Type B pancreatic cell (in vitro differentiated cells): ENCODE results near the gene TNXB. TPM values are rescaled to one million over a fixed set of nuclear protein-coding genes. Genes with fewer than 3 reads are reported as not detected.
"Not testable (repeated sequence)": the region's sequence is repeated elsewhere in the genome, so short reads cannot be mapped to it uniquely, and the experiment has no call there.

Experiments
- DNase-seq: peaks from one replicate; pipeline ENCODE4 v3.0.0; 2021; ENCODE audit warnings: mixed read lengths; ENCODE audit not compliant: unreplicated experiment; ENCODE audit errors: extremely low spot score
- H3K27ac Mint-ChIP-seq: 2 replicates; pipeline ENCODE4 v1.8.0; 2021; ENCODE audit warnings: mild to moderate bottlenecking, mixed read lengths
- H3K27me3 Mint-ChIP-seq: 2 replicates; pipeline ENCODE4 v1.8.0; 2021; ENCODE audit warnings: mixed read lengths
- H3K36me3 Mint-ChIP-seq: 2 replicates; pipeline ENCODE4 v1.8.0; 2021; ENCODE audit warnings: mixed read lengths
- H3K4me1 Mint-ChIP-seq: one replicate; pipeline ENCODE4 v1.8.0; 2021; ENCODE audit warnings: mixed read lengths; ENCODE audit not compliant: unreplicated experiment
- H3K4me3 Mint-ChIP-seq: 2 replicates; pipeline ENCODE4 v1.8.0; 2021; ENCODE audit warnings: mild to moderate bottlenecking, mixed read lengths
- H3K9me3 Mint-ChIP-seq: 2 replicates; pipeline ENCODE4 v1.8.0; 2021; ENCODE audit warnings: mixed read lengths
- total RNA-seq: library from RNA; stranded (reverse); gene quantifications from 2 replicates; pipeline ENCODE4 v1.2.1, GENCODE V29; 2021; ENCODE audit warnings: low replicate concordance
- TF ChIP-seq, protein P1 (sequence below): fragments of 200-600 bp; sonication (generic); conservative IDR thresholded peaks from 2 replicates; pipeline ENCODE4 v1.5.0; 2021; ENCODE audit warnings: antibody characterized with exemption, mild to moderate bottlenecking

The TNXB gene
- total RNA-seq, 1 donor from 2014 or later, result 22.2 TPM

DNA sequence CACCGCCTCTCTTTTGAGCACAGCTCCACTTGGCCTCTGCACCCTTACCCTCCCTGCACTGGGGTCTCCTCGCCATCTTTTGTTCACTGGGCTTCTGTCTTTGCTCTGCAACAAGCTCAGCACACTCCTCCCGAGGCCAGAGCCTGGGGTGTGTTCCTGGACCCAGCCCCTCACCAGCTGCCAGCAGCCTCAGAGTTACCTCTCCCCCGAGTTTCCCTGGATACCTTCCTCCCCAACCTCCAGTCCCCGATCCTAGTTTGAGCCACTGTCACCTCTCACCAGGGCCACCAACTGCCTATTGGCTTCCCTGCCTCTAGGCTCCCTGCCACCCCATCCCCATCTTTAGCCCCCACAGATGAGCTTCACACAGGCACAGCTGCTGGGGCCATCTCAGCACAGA is 58.6 kb downstream of the TNXB start:
- no peaks in the 10 kb centered on the region for H3K36me3 Mint-ChIP-seq
- no peaks in the 10 kb centered on the region for H3K9me3 Mint-ChIP-seq
- no peak for DNase-seq
- peaks cover 4% of the 10 kb centered on the region for H3K4me1 Mint-ChIP-seq
- peak overlapping the region; percentile 18 for H3K27ac Mint-ChIP-seq
- TF ChIP-seq, protein P1, sequence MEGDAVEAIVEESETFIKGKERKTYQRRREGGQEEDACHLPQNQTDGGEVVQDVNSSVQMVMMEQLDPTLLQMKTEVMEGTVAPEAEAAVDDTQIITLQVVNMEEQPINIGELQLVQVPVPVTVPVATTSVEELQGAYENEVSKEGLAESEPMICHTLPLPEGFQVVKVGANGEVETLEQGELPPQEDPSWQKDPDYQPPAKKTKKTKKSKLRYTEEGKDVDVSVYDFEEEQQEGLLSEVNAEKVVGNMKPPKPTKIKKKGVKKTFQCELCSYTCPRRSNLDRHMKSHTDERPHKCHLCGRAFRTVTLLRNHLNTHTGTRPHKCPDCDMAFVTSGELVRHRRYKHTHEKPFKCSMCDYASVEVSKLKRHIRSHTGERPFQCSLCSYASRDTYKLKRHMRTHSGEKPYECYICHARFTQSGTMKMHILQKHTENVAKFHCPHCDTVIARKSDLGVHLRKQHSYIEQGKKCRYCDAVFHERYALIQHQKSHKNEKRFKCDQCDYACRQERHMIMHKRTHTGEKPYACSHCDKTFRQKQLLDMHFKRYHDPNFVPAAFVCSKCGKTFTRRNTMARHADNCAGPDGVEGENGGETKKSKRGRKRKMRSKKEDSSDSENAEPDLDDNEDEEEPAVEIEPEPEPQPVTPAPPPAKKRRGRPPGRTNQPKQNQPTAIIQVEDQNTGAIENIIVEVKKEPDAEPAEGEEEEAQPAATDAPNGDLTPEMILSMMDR, result no peak
- peaks cover 4% of the 10 kb centered on the region for H3K27me3 Mint-ChIP-seq
- H3K4me3 Mint-ChIP-seq, result no peak overlapping the region

DNA sequence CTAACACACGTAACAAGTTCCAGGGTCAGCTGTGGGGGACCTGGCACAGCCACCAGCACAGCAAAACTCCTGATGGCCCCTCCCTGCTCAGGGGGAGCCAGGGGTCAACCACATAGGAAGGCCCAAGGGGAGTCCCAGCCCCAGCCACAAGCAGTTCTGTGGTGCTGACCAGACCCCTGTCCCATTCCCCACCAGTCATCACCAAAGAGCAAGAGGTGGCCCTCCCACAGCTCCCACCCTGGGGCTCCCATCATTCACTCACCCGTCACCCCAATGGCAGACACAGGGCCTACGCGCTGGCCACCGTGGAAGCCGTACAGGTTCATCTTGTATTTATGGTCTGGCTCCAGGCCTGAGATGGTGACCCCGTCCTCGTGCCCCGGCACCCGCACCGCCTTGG is 59.4 kb downstream of the TNXB start:
- H3K27ac Mint-ChIP-seq, H3K4me3 Mint-ChIP-seq, H3K4me1 Mint-ChIP-seq, H3K9me3 Mint-ChIP-seq, H3K36me3 Mint-ChIP-seq, DNase-seq, H3K27me3 Mint-ChIP-seq: not testable (repeated sequence)

DNA sequence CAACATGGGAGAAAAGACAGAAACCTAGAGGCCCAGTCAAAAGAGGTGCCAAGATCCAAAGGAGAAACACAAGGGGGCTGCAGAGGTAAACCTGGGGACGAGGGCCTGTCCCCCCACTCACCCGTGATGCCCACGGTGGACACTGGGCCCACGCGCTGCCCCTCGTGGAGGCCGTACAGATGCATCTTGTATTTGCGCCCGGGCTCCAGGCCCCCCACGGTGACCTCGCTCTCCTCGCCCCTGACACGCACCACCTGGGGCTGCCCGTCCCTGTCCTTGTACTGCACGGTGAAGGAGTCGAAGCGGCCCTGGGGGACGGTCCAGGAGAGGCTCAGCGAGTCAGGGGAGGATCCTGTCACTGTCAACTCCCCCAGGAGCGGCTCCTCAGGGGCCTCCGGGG is 60.0 kb downstream of the TNXB start:
- not testable (repeated sequence) for H3K36me3 Mint-ChIP-seq, H3K4me1 Mint-ChIP-seq, H3K27me3 Mint-ChIP-seq, H3K4me3 Mint-ChIP-seq, H3K27ac Mint-ChIP-seq, DNase-seq, H3K9me3 Mint-ChIP-seq

DNA sequence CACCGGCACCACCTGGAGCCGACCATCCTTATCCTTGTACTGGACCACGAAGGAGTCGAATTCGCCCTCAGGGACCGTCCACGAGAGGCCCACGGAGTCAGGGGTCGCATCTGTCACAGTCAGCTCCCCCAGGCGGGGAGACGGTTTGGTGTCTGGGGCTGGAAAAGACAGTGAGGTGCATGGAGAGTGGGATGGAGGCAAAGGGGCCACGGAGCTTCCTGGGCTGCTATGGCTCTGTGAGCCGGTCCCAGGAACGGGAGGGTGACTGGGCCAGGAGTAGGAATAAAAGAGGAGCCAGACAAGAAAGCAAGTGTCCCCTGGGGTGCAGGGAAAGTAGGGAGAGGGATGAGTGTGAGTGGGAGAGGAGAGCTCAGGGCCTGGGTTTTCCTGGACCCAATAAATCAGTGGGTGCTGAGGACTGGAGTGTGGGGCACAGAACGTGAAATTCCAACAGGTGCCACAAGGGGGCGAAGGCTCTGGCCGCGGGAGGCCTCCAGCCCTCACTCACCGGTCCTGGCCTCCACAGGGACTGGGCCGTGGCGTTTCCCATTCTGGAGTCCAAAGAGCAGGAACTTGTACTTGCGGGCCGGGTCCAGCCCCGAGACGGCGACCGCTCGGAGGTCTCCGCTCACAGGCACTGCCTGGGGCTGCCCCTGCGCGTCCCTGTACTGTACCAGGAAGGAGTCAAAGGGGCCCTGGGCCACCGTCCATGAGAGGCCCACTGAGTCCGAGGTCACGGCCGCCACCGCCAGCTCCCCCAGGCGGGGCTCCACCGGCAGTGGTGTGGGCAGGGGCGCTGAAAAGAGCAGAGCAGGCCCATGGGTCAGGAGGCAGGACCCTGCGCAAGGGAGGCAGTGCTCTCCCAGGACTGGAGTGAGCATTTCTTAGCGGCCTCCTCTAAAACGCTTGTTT is 61.0 kb downstream of the TNXB start:
- no peak overlapping the region for H3K4me3 Mint-ChIP-seq
- H3K9me3 Mint-ChIP-seq, result no peaks in the 10 kb centered on the region
- TF ChIP-seq, protein P1, result peak; percentile 86
- H3K36me3 Mint-ChIP-seq, result no peaks in the 10 kb centered on the region
- peaks cover 4% of the 10 kb centered on the region for H3K4me1 Mint-ChIP-seq
- DNase-seq, result no peak
- no peak overlapping the region for H3K27ac Mint-ChIP-seq
- peaks cover 4% of the 10 kb centered on the region for H3K27me3 Mint-ChIP-seq

DNA sequence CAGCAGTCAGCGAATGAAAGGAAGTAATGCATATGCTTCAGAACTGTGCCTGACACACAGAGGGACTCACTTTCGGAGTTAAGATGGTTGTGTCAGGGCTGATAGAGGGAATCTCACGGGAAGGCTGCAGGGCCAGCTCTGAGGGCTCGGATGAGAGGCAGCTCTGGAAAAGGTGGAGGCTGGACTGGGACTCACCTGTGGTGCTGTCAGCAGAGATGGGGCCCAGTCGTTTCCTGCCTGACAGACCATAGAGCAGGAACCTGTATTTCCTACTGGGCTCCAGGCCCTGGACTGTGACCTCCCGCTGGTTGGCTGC is 61.6 kb downstream of the TNXB start:
- Mint-ChIP-seq H3K36me3 (no peaks in the 10 kb centered on the region), H3K9me3 (no peaks in the 10 kb centered on the region), H3K27me3 (peaks cover 4% of the 10 kb centered on the region), H3K4me1 (peaks cover 4% of the 10 kb centered on the region), H3K4me3 (no peak overlapping the region), H3K27ac (no peak overlapping the region)
- no peak for DNase-seq
- TF ChIP-seq, protein P1, result no peak

DNA sequence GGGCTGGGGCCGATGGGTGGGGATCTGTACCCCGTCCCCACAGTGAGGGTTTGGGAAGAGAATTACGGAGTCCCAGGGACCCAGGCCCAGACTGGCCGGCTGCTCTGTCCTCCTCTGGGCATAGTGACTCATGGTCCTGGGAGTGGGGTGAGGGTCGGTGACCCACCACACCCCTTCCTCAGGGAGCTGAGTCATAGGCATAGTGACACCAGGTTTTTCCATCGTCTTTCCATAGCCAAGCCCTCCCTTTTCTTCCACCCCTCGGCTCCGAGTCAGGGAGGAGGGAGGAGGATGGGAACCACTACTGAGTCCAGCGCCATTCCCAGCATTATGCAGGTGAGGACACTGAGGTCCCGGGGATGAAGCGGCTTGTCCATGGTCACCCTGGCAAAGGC is 62.1 kb downstream of the TNXB start:
- H3K4me3 Mint-ChIP-seq, result no peak overlapping the region

More for the DNA sequence above, 62.1 kb downstream of the TNXB start:
- TF ChIP-seq, protein P1, result no peak
- H3K36me3 Mint-ChIP-seq, result no peaks in the 10 kb centered on the region
- no peak overlapping the region for H3K27ac Mint-ChIP-seq
- H3K4me1 Mint-ChIP-seq, result peaks cover 4% of the 10 kb centered on the region
- no peaks in the 10 kb centered on the region for H3K9me3 Mint-ChIP-seq
- H3K27me3 Mint-ChIP-seq, result peaks cover 4% of the 10 kb centered on the region
- DNase-seq, result no peak
